Measurements from ENCODE around the gene CCDC78.

CCDC78 gene

DNA sequence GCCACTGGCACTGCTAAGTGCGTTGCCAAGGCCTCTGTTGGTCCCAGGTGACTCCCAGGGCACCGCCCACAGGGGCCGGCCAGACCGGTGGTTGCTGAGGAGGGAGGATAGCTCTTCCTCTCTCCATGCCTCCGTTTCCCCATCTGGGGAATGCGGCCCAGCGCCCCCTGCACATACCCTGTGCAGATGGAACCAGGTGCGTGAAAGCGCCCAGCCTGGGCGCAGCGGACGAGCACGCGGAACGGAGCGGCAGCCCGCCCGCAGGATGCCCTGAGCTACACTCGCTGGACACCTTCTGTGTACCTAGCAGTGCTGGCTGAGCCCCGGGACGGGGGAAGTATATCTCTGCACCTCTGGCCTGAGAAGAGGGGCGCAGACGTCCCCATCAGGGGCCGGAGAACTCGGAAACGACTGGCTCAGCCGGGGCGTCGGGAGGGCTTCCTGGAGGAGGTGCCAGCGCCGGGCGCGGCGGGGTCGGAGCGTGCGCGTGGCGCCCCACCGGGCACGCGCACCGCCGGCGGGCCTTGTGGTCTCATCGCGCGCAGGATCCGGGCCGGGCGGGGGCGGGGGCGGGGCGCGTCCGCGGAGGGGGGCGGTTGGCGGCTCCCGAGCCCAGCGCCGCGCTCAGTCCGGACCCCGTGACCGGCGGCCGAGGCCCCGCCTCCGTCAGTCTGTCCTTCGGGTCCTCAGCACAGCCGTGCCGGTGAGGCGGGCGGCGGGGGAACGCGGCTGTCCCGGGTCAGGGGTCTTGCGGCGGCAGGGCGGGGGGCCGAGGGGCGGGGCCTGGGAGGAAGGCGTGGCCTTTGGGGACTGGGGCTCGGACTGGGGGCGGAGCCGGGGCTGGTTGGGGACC, at the start of gene CCDC78, which contains the start of gene HAGHL:
CCDC78 (minus strand) TSS at position 6 of the 853 bp plus-strand sequence. CDS start 76 bp downstream, outside the sequence.
HAGHL (plus strand) TSS at position 669 of the 853 bp plus-strand sequence. CDS start 404 bp downstream, outside the sequence.
- DNase-seq, result peak; percentile 92

DNA sequence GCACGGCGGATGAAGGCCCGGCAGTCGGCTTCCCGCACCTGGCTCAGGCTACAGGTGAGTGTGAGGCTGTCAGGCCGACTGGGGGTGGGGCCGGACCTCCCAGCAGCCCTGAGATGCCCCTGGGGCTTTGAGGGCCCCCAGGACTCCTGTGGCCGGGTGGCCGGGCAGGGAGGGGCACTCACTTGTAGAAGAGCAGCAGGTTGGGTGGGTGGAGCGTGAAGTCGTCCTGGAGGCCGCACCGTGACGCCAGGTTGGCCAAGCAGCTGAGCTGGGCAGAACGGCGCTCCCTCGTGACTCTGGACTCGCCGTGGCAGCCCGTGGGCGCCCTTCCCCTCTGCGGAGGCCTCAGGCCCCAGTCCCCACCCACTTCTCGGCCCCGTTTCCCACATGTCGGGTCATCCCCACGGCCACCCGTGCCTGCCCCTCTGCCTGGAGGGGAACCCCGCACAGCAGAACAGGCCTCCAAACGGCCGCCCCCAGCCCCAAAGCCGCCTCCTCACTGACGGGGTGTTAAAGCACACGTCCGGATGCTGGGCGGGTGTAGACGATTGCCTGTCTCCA, 49.1 kb upstream of the CCDC78 start:
- no peak for DNase-seq

DNA sequence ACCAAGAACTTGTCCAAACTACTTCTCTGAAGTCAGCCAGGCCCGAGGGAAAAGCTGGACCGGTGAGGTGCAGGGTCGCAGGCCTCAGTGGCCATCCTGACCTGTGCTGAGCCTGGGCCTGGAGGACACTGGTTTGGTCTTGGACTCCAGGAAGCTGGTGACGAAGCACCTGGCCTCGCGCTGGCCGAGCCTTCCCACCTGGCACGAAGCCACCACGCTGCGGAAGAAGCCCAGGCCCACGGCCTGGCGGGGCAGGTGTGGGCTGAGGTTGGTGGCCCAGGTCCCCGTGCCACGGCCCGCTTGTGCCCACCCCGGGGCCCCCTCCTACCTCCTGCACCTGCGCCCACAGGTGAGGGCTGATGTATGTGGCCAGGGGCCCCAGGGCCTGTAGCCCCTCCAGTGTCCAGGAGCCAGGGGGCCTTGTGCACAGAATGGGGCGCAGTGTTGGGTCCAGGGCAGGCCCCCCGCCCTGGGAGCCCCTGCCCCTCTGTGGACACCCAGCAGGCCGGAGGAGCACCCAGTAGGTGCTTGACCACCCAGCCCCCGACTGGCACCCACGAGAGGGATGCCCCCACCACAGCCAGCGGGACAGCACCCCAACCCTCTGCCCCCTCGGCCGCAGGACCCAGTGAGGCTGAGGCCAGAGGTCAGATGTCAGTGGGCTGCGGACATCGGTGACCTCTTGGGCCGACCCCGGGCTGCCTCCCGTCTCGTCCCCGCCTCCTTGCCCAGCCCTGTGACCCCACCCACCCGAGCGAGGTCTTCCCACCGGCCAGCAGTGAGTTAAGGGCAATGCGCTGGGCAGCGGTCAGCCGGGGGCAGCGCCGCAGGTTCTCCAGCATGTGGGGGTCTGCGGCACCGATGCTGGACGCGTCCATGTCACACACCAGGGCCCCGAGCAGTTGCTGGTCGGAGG, 48.1 kb upstream of the CCDC78 start:
- no peak for DNase-seq

DNA sequence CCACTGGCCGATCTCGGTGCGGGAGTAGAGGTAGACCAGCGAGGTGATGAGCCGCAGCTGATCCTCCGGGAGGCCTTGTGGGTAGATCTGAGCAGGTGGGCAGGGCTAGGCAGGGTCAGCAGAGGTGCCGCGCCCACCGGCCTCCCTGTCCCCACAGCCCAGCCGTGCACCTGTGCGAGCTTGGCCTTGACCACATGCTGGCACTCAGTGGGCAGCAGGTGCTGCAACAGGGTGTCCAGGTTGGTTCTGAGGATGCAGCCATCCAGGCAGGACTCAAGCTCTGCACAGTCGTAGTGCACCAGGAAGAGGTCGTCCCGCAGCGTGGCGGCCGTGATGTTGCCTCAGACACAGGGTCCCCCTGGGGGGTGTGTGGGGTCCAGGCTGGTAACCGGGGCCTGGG, 46.7 kb upstream of the CCDC78 start:
- DNase-seq, result no peak

DNA sequence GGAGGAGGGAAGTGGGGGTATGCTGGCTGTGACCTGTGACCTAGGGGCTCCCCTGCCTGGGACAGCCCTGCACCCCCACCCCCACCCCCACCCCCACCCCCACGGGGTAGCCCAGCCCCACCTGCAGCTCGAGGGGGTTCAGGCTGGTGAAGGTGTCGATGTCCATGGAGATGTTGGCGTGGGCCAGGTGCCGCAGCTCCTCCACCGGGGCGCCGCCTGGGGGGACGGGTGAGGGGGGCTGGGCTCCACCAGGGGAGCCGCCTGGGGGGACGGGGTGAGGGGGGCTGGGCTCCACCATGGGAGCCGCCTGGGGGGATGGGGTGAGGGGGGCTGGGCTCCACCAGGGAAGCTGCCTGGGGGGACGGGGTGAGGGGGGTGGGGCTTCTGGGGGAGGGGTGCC, 44.2 kb upstream of the CCDC78 start:
- DNase-seq, result no peak

DNA sequence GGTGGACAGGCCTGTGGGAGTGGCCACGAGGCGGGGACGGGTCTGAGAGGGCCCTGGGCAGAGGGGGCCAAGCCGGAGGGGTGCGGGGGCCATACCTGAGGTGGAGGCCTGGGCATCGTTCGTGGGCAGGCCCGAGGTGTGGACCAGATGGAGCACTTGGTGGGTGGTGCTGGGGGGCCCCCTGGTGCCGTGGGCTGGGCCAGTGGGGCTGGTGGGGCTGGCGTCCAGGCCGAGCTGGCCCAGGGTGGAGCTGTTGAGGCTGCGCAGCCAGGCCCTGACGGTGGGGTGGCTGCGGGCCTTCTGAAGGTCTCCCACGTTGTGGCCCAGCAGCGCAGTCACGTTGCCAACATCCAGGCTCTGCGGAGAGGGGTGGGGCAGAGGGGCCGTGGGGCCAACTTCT, 43.7 kb upstream of the CCDC78 start:
- no peak for DNase-seq

DNA sequence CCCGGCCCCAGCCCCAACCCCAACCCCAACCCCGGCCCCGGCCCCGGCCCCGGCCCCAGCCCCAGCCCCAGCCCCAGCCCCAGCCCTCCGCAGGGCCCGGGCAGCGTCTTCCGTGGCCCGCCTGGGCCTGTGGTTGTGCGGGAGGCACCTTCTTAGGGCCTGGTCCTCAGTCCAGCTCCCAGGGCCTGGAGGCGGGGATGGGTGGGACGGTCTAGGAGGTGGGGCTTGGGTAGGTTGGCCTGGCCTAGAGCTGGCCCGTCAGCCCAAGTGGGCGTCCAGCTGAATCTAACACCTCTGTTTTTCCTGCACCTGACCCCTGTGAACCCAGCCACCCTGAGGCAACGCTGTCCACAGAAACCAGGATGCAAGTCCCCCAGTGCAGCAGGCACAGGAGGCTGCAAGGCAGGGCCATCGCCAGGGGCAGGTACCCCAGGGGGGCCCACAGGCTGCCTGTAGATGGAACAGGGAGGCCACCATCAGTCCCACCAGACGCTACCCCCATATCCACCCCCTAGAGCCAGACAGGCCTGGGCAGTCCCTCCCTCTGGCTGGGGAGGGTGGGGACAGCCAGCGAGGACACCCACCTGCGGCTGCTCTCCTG, 43.0 kb upstream of the CCDC78 start:
- DNase-seq, result no peak

DNA sequence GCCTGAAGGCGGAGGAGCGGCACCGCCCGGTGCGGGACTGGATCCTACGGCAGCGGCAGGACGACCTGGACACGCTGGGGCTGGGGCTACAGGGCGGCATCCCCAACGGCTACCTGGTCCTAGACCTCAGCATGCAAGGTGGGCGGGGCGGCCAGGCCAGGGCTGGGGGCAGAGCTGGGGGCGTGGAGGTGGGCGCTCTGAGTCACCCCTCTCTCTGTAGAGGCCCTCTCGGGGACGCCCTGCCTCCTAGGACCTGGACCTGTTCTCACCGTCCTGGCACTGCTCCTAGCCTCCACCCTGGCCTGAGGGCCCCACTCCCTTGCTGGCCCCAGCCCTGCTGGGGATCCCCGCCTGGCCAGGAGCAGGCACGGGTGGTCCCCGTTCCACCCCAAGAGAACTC, 42.2 kb upstream of the CCDC78 start:
- DNase-seq, result no peak

DNA sequence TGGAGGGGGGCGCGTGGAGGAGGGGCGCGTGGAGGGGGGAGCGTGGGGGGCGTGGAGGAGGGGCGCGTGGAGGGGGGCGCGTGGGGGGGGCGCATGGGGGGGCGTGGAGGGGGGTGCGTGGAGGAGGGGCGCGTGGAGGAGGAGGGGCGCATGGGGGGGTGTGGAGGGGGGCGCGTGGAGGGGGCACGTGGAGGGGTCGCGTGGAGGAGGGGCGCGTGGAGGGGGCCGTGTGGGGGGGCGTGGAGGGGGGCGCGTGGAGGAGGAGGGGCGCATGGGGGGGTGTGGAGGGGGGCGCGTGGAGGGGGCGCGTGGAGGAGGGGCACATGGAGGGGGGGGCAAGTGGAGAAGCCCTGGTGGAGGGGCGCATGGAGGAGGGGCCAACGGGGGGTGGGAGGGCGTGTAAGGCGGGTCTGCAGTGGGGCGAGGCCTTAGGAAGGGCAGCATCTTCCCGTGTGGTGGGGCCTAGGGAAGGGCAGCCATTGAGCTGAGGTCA, 41.5 kb upstream of the CCDC78 start:
- no peak for DNase-seq

DNA sequence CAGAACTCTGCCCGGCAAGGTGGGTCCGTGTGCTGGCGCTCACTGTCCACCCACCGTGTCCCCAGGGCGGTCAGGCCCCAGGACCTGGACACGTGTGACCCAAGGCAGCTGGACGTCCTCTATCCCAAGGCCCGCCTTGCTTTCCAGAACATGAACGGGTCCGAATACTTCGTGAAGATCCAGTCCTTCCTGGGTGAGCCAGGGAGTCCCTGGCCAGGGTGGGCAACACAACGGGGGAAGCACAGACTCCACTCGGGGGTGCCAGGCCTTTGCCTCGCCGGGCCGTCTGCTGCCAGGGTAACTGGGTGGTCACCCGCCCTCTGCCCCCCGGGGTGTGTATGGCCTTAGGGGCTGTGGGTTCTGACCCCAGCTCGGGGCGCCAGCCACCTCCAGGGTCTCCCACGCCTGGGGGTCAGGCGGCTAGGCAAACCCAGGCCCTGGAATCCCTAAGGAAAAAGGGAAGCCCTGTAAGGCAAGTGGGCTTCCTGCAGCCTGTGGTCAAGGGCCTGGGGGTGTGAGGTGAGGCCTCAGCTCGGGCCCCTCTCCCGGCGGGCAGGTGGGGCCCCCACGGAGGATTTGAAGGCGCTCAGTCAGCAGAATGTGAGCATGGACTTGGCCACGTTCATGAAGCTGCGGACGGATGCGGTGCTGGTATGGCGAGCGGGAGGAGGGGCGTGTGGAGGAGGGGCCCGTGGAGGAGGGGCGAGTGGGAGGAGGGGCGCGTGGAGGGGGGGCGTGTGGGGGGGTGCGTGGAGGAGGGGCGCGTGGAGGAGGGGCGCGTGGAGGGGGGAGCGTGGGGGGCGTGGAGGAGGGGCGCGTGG, 40.8 kb upstream of the CCDC78 start:
- DNase-seq, result no peak

DNA sequence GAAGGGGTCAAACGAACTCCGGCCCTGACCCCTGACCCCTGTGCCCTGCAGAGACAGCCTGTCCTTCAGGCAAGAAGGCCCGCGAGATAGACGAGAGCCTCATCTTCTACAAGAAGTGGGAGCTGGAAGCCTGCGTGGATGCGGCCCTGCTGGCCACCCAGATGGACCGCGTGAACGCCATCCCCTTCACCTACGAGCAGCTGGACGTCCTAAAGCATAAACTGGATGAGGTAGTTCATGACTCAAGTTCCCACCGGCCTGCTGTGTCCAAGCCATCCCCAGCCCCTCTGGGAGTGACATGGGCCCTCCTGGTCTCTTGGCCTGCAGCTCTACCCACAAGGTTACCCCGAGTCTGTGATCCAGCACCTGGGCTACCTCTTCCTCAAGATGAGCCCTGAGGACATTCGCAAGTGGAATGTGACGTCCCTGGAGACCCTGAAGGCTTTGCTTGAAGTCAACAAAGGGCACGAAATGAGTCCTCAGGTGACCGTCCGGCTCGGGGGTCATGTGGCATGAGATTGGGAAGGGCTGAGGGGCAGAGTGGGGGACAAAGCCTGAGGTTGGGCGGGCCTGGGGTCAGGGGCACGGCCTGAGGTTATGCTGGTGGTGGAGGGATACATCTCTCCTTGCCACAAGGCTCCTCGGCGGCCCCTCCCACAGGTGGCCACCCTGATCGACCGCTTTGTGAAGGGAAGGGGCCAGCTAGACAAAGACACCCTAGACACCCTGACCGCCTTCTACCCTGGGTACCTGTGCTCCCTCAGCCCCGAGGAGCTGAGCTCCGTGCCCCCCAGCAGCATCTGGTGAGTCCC, 40.0 kb upstream of the CCDC78 start:
- no peak for DNase-seq

DNA sequence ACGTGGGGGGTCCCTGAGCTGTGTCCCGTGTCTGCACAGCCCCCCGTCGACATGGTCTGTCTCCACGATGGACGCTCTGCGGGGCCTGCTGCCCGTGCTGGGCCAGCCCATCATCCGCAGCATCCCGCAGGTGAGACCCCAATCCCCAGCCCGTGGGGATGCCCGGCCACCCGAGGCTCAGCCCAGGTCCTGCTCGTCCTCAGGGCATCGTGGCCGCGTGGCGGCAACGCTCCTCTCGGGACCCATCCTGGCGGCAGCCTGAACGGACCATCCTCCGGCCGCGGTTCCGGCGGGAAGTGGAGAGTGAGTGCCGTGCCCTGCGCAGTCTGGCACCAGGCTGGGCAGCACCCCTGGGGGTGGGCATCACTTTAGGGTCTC, 39.2 kb upstream of the CCDC78 start:
- DNase-seq, result no peak

DNA sequence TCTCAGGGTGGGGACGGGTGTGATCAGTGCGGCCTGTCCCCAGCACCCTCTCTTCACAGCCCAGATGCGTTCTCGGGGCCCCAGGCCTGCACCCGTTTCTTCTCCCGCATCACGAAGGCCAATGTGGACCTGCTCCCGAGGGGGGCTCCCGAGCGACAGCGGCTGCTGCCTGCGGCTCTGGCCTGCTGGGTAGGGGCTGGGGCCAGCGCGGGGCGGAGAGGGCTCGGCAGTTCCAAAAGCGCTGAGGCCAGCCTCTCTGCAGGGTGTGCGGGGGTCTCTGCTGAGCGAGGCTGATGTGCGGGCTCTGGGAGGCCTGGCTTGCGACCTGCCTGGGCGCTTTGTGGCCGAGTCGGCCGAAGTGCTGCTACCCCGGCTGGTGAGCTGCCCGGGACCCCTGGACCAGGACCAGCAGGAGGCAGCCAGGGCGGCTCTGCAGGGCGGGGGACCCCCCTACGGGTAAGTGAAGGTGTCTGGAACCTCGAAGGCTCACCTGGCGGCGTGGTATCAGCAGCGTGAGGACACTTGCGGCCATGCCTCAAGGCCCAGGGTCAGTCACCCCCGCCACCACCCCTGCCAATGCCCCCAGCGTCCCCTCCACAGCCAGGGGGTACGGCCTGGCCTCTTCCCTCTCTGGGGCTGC, 38.7 kb upstream of the CCDC78 start:
- DNase-seq, result no peak

DNA sequence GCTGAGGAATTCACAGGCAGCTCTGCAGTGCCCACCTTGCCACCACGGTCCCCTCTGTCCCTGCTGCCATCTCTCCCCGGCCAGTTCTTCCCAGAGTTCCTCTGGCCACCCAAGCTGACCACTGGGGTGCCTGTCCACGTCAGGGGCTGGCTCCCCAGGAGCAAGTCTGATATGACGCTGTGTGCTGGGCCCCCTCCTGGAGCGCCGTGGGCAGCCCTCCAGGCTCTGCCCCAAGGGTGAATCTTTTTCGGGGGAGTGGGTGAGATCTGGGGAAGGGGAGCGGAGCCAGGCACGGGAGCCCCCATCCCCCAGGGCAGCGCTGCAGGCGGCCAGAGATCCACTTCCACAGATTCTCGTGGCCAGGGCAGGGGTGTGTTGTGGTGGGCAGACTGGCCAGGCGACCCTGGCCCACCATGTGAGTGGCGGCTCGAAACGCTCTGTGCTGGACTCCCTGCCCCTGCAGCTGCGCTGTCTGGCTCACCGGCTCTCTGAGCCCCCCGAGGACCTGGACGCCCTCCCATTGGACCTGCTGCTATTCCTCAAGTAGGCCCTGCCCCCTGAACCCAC, 38.0 kb upstream of the CCDC78 start:
- no peak for DNase-seq

DNA sequence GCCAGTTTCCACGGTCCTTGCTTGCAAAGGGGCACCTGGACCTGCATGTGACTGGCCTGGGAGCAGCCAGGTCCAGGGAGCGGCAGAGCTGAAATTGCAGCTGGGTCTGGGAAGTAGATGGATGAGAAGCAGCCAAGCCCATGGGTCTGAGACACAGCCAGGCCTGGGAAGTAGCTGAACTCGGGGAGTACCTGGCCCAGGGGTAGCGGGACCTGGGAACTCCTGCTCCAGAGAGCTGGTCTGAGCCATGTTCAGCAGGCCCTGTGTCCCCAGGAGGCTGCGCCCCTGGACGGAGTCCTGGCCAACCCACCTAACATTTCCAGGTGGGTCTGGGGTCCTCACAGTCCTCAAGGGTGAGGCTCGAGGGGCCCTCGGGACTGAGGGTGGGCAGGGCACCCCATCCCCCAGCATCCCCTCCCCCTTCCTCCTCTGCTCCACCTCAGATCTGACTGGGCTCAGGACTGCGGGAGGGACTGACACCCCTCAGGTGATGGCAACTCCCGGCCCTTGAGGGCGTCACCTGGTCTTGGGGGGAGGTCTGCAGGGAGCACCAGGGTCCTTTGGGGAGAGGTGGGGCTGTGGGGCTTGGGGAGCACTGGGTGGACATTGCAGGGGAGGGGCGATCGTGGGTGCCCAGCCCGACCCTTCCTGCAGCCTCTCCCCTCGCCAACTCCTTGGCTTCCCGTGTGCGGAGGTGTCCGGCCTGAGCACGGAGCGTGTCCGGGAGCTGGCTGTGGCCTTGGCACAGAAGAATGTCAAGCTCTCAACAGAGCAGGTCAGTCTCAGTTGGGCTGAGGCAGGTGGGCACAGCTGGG, 37.3 kb upstream of the CCDC78 start:
- DNase-seq, result no peak

DNA sequence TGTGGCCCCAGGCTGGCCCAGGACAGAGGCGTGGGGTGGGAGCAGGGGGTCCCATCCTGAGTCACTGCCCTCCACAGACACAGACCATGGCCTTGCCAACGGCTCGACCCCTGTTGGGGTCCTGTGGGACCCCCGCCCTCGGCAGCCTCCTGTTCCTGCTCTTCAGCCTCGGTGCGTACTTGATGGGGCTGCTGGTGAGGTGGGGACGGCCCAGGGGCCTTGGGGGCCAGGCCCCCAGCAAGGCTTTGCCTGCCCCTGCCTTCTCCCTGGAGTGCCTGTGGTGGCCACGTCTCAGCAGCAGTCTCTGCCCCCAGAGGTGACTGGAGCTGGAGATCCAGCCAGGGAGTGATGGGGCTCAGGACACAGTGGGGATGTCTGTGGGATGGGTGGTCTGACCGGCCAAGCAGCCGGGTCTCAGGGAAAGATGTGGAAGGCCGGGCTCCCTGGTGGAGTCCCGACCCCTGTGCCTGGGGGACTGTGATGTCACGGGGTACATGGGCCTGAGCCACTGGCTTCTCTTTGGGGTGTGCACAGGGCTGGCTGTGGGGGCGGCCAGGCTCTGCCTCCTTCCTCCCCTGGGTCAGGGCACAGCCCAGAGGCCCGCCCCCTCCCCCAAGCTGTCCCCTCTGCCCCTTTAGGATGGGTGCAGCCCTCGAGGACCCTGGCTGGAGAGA, 36.5 kb upstream of the CCDC78 start:
- no peak for DNase-seq

DNA sequence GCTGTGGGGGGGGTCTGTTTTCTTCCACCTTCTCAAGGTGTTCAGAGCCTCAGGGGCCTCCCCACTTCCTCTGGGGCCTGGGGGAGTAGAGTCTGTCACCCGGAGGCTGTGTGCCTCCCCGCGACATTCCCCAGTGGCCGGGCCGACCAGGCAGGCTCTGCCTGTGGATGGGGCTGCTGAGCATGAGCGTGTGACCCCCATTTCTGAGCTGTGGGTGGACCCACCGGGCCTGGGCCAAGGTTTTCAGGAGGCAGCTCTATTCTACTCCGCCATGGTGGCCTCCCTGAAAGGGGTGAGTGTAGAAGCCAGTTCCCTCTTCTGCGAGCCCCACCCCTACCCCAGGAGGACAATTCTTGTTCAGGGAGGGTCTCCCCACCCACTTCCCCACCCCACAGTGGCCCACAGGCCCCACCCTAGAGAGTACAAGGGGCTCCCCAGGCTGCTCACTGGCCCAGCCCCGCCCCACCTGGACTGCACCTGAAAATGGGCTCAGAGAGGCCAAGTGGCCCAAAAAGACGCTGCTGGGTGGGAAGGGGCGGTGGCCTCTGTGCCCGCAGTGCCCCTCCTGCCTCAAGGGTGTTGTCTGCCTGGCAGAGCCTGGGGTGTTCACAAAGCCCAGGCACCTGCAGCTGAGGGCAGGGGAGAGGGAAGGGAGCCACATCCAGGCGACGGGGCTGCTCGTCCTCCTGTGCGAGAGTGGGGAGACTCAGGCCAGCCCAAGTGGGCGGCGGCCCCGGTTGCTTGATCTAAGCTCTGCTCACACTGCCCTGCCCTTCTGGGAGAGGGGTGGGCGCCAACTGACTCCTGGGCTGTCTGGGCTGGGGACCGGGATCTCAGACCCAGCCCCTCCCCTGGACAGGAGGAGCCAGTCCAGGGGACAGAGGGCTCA, 35.6 kb upstream of the CCDC78 start:
- no peak for DNase-seq
